Ascending aorta (tissue), 2 donors: Measurements from ENCODE around the gene EML6. TPM values are rescaled to one million over a fixed set of nuclear protein-coding genes. Genes with fewer than 3 reads are reported as not detected.
A peak's percentile ranks its signal among the peaks of the same experiment; 100 is the strongest.

Experiments used
- DNase-seq, 2 donors: peaks; one replicate each; pipeline ENCODE4 v3.0.0-alpha.2; 2019; ENCODE audit warnings: low spot score in 2 of 2
- H3K27ac ChIP-seq, 2 donors: fragments of 200-600 bp; sonication (generic); one replicate each; pipeline ENCODE4 v1.5.1; 2016 to 2017; ENCODE audit warnings: mild to moderate bottlenecking in 1 of 2
- H3K27me3 ChIP-seq: fragments of 200-600 bp; sonication (generic); one replicate; pipeline ENCODE4 v1.5.1; 2017
- H3K36me3 ChIP-seq, 2 donors: fragments of 200-600 bp; sonication (generic); one replicate each; pipeline ENCODE4 v1.5.1; 2016
- H3K4me1 ChIP-seq, 2 donors: fragments of 200-600 bp; sonication (generic); one replicate each; pipeline ENCODE4 v1.5.1; 2016 to 2017; ENCODE audit warnings: mild to moderate bottlenecking in 1 of 2
- H3K4me3 ChIP-seq, 2 donors: fragments of 200-600 bp; sonication (generic); one replicate each; pipeline ENCODE4 v1.5.1; 2016 to 2017; ENCODE audit warnings: mild to moderate bottlenecking in 1 of 2
- H3K9me3 ChIP-seq, 2 donors: fragments of 200-600 bp; sonication (generic); one replicate each; pipeline ENCODE4 v1.5.1; 2016
- intact Hi-C: fragments of 100-400 bp; cut with DNase I; formaldehyde crosslinking; loops from one replicate; pipeline ENCODE4 v1.15.1; 2023
- total RNA-seq: library from RNA; depleted of rRNA; stranded (reverse); fragments of >200 nt; gene quantifications from one replicate; pipeline ENCODE4 v1.1.0, GENCODE V29; 2016
- TF ChIP-seq, protein P1 (sequence below), 3 experiments: fragments of 200-600 bp in 2 of 3; fragments of 450-650 bp in 1 of 3; sonication (generic) in 2 of 3; IDR thresholded peaks; one replicate each; pipeline ENCODE4 v1.5.1; 2016 to 2019; ENCODE audit warnings: antibody characterized with exemption in 3 of 3, mild to moderate bottlenecking in 1 of 3, moderate library complexity in 1 of 3

The EML6 gene
- not detected for total RNA-seq

DNA sequence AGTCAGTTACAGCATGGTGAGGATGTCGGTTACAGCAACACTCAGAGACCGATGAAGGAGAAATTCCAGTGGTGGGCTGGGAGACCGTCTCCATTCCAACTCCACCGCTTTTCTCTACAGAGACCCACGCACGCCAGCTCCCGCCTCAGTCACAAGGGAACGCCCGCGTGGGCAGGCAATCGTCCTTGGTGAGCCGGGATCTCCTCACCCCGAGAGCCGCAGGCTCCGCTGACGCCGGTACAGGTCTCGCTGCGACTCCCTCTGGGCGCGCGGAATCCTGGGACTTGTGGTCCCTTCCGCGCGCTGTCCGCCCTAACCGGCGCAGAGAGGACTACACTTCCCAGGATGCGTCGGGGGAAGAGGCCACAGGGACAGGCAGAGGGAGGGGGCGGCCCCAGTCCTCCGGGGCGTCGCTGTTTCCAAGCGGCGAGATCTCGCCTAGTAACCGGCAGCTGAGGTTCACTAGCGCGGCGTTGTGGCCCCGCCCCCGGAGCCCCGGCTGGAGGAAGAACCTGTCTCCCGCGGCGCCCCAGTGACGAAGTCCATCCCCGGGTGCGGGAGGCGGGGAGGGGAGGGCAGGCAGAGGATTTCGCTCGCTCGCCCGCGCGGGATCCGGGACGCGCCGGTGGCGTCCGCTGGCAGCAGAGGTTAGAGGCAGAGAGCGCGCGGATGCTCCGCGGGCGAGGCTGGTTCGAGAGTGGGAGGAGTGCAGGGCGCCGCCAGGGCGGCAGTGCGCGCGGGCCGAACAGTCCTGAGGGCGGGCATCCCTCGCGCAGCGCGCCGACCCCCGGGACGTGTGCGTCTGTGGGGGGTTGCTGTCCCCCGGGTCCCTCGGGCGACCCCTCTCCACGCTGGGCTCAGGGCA is at the start of gene EML6:
Gene EML6 (plus strand): TSS at position 532 of the 865 bp plus-strand sequence. CDS start 1,400 bp downstream, outside the sequence.
- Histone ChIP-seq H3K27ac (peak within 1 kb of the TSS; percentile 69 to 84), H3K27me3 (no peaks in the 10 kb centered on the region), H3K36me3 (no peaks in the 10 kb centered on the region), H3K4me3 (peak within 1 kb of the TSS; percentile 96), H3K9me3 (no peaks in the 10 kb centered on the region), H3K4me1 (peaks cover 0 to 6% of the 10 kb centered on the region in 2 donors)
- peak; percentile 98 to 100 for DNase-seq
- intact Hi-C loops, result loop anchor here (1.0 to 10.0 kb wide), 8 partner anchors 267 to 753 kb away; partner anchors contain the start of genes ACYP2, CCDC88A, PSME4 and RTN4
- TF ChIP-seq, protein P1, sequence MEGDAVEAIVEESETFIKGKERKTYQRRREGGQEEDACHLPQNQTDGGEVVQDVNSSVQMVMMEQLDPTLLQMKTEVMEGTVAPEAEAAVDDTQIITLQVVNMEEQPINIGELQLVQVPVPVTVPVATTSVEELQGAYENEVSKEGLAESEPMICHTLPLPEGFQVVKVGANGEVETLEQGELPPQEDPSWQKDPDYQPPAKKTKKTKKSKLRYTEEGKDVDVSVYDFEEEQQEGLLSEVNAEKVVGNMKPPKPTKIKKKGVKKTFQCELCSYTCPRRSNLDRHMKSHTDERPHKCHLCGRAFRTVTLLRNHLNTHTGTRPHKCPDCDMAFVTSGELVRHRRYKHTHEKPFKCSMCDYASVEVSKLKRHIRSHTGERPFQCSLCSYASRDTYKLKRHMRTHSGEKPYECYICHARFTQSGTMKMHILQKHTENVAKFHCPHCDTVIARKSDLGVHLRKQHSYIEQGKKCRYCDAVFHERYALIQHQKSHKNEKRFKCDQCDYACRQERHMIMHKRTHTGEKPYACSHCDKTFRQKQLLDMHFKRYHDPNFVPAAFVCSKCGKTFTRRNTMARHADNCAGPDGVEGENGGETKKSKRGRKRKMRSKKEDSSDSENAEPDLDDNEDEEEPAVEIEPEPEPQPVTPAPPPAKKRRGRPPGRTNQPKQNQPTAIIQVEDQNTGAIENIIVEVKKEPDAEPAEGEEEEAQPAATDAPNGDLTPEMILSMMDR (IDR thresholded peaks at IDR 0.05), result peak in 1 of 3 experiments; percentile 22

DNA sequence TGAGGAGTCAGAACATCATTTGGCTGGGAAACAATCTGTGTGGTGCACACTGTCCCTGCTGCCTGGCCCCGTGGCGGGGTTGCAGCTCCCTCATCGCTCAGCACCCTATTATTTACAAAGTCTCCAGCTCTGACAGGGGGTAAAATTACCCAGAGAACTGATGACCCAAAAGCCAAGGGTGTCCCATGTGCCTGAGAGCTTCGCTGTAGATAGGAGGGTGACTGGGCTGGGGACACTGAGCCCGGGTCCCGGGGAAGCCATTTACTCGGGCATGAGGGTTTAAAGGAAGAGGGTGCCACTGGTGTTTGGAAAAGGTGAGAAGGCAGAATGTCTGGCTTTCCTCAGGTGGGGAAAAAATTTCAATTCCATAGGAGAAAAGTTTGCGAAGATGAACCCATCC is 48.2 kb upstream of the EML6 start:
- H3K27me3 ChIP-seq, result no peaks in the 10 kb centered on the region
- no peaks in the 10 kb centered on the region for H3K9me3 ChIP-seq
- peaks cover 0 to 11% of the 10 kb centered on the region in 2 donors for H3K36me3 ChIP-seq
- no peak for DNase-seq
- H3K4me1 ChIP-seq, result no peaks in the 10 kb centered on the region
- intact Hi-C loops, result no loop called here
- no peak overlapping the region for H3K4me3 ChIP-seq
- TF ChIP-seq, protein P1 (IDR thresholded peaks at IDR 0.05), result no peak
- H3K27ac ChIP-seq, result no peak overlapping the region

DNA sequence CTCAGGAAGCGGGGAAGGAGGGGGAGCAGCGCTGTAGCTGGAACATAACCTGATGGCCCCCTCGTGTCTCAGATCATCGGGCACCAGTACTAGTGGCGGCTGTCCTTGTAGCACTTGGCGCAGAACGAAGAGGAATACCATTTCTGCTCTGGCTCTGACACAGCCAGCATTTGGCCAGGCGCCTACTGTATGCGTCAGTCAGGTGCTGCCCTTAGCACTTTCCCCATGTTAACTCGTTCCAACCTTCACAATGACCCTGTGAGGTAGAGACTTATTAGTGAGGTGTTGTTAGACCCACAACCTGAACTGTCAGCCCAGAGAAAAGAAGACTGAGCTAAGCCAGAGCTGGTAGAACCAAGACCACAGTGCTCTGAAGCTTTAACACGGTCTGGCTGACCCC is 47.7 kb upstream of the EML6 start:
- peaks cover 0 to 6% of the 10 kb centered on the region in 2 donors for H3K36me3 ChIP-seq
- no peaks in the 10 kb centered on the region for H3K27me3 ChIP-seq
- H3K9me3 ChIP-seq, result no peaks in the 10 kb centered on the region
- TF ChIP-seq, protein P1 (IDR thresholded peaks at IDR 0.05), result no peak
- no peak overlapping the region for H3K4me3 ChIP-seq
- no peaks in the 10 kb centered on the region for H3K4me1 ChIP-seq
- intact Hi-C loops, result no loop called here
- no peak for DNase-seq
- H3K27ac ChIP-seq, result no peak overlapping the region

DNA sequence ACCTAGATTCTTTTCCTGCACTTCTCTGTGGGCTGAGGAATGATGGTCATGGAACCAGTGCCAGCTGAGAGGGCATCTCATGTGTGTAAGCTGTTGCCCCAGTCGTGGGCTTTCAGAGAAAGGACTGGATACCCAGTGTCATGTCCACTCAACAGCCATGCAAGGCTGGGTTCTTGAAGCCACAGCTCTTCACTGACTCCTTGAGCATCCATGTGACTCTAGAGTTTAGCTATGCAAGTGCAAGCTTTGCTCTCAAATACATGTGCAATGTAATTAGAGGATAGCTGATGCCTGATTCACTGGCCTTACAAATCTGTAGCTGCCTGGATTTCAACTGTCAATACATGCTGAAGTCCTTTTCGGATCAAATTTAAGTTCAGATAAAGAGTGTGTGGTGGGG is 46.8 kb upstream of the EML6 start:
- no peak overlapping the region for H3K4me3 ChIP-seq
- DNase-seq, result no peak
- no peaks in the 10 kb centered on the region for H3K9me3 ChIP-seq
- intact Hi-C loops, result no loop called here
- H3K27me3 ChIP-seq, result no peaks in the 10 kb centered on the region
- H3K27ac ChIP-seq, result no peak overlapping the region
- TF ChIP-seq, protein P1 (IDR thresholded peaks at IDR 0.05), result no peak
- no peaks in the 10 kb centered on the region for H3K36me3 ChIP-seq
- no peaks in the 10 kb centered on the region for H3K4me1 ChIP-seq

DNA sequence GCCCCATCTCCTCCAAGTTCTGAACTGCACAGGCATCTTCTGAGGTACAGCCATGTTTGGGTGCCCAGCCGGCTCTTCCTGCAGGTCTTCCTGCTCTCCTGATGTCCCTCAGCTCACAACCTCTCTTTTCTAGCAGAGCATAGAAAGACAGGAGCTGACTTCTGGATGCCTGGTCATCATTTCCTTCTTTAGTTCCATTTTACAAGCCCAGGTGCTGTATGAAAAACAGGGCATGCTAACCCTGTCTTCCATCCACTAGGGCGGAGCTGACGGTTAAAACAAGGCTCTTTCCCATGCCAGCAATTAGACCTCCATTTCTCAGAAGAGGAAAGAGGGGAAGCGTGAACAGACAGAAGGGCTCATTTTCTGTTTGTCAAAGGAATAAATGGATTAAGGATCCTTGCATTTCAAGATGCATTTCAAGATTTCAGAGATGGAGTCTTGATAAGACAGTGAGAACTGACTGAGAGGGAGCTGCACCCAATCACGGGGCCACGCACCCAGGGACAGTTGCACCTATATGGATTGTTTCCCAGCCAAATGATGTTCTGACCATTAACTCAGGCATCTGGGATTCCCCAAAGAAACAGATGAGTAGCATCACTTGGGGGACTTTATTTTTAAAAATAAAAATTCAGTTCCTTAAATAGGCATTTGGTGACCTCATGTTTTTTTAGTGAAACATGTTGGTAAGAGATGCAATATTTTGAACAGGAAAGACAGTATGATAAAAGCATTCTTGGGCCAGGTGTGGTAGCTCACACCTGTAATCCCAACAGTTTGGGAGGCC is 45.8 kb upstream of the EML6 start:
- intact Hi-C loops, result no loop called here
- no peaks in the 10 kb centered on the region for H3K9me3 ChIP-seq
- H3K27me3 ChIP-seq, result no peaks in the 10 kb centered on the region

More for the DNA sequence above, 45.8 kb upstream of the EML6 start:
- no peaks in the 10 kb centered on the region for H3K4me1 ChIP-seq
- no peaks in the 10 kb centered on the region for H3K36me3 ChIP-seq
- DNase-seq, result no peak
- no peak overlapping the region for H3K4me3 ChIP-seq
- no peak overlapping the region for H3K27ac ChIP-seq
- TF ChIP-seq, protein P1 (IDR thresholded peaks at IDR 0.05), result no peak
